Activated CD8-positive, alpha-beta memory T cell treated with anti-CD3 and anti-CD28 coated beads, Interleukin-2, amount 50 U/mL, for 24 hours (primary cell): ENCODE results near the gene PHAF1.

Experiments used
- DNase-seq: peaks from one replicate; pipeline ENCODE4 v3.0.0-alpha.2; 2020; ENCODE audit errors: extremely low read depth

Gene PHAF1

DNA sequence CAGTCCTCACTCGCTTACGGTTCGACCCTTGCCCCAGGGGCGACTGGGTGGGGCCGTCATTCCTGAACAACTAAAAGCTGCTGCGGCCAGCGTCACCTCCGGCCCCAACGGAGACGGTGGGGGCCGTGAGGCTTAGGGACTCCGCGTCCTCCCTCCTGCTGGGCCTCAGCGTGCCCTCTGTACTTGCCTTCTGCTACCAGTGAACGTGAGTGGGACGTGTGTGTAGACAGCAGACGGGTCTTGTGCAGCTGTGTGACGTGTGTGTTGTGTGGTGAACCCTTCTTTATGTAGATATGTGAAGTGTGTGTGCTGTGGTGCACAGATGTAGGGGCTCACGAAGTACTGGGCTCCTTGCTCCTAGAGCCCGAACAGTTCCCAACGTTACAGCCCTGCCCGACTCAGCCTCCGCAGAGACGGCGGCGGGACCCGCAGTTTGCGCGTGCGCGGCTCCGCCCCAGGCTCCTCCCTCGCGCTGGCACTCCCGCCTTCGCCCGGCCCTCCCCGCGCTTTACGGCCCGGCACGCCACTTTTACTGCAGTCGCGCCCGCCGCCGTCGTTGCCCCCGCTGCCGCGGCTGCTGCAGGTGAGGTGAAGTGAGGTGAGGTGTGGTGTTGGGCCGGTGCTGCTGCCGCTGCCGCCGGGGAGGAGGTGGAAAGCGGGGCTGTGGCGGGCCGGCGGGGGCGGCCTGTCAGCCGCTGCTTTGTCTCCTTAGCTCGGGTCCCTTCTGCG is at the start of gene PHAF1:
Gene PHAF1, plus strand, starts transcription at position 535 of the 729 bp plus-strand sequence. CDS start 235 bp downstream, outside the sequence.
- DNase-seq: peak; percentile 84

DNA sequence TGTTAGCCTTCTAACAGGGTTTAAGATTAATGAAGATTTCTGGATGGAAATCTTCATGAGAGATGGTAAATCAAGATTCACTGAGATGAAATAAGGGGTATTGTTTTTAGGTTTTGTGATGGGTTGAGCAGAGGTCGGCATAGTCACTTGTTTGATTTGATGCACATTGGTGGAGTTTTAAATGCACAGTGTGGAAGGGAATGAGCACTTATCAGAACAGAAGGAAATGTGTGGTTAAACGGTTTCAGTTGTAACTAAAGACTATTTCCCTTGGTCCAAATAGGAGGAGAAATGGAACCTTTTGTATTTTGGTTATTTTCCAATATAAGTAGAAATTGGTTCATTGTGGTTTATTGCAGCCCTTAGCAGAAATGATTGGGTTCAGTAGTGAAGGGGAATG is 46.7 kb upstream of the PHAF1 start:
- DNase-seq: no peak

DNA sequence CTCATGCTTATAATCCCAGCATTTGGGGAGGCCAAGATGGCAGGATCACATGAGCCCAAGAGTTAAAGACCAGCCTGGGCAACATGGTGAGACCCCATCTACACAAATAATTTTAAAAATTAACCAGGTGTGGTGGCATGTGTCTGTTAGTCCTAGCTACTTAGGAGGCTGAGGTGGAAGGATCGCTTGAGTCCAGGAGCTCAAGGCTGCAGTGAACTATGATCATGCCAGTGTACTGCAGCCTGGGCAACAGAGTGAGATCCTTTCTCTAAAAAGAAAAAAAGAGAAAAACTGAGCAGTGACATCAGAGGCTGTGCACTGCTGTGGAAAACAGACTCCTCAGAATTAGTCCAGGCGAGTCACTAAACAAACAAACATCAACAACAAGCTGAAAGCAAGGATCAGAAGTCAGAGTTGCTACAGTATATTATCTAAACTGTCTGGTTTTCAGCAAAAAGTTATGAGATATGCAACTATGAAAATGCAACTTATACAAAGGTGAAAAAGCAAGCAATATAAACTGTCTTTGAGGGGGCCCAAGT is 41.5 kb upstream of the PHAF1 start:
- DNase-seq: no peak

DNA sequence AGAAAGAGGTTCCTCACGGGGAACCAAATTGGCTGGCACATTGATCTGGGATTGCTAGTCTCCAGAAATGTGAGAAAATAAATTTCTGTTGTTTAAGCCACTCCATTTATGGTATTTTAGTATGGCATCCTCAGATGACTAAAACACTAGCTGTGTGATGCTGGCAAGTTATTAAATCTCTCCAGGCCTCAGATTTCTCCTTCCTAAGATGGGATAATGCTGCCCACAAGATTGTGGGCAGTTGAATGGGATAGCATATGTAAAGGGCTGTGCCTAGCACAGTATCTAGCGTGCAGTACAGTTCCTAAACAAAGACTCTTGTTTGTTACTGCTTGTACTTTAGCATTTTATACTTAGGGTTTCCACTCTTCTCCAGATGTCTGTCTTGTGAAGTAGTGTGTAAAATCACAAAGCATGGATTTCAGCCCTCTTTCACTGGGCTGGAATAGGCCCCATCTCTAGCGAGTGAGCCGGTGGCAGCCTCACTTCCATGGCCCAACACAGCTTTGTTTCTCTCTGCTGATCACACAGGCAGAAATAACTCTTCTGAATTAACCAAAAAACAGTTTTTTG is 38.2 kb upstream of the PHAF1 start:
- DNase-seq: no peak

DNA sequence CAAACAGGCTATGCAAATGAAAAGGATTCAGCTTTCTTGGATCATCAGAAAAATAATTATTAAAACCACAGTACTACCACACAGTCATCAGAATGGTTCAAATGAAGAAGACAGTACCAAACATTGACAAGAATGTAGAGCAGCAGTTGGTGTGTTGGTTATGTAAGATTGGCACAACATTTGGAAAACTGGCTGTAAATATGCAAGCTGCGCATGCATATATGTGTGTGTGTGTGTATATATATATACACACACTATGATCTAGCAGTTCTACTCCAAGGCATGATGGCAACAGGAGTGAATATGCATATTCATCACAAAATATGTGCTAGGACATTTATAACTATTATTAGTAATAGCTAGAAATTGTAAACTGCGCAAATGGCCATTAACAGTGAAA is 34.4 kb upstream of the PHAF1 start:
- no peak for DNase-seq

DNA sequence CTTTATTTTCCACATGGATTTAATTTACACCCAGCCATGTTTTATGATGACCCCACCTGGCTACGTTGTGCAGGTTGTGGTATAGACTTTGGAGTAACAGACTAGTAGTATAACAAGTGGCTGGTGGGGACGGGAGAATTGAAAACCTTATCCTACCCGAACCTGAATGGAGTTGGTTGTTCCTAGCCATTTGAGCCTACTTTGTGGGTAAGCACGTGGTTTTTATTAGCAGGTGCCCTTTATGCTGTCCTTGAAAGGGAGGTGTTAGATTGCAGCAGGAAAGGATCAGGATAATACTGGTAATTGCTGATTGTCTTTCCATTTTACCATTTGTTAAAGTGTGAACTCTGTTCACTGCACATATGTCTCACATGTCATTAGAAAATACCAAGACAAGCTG is 31.9 kb upstream of the PHAF1 start:
- no peak for DNase-seq

DNA sequence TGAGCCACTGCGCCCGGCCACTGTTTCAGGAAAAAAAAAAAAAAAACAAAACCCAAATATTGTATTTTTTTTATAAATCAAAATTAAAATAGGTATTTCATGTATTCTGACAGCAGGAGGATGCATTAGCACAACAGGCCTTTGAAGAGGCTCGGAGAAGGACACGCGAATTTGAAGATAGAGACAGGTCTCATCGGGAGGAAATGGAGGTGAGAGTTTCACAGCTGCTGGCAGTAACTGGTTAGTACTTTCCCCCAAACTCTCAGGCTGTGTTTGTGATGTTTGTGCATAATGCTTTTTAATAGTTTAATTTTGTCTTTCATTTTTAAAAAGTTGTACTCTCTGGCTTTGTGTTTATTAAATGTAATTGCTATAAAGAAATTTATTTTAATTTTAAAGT is 27.6 kb upstream of the PHAF1 start:
- DNase-seq: no peak

DNA sequence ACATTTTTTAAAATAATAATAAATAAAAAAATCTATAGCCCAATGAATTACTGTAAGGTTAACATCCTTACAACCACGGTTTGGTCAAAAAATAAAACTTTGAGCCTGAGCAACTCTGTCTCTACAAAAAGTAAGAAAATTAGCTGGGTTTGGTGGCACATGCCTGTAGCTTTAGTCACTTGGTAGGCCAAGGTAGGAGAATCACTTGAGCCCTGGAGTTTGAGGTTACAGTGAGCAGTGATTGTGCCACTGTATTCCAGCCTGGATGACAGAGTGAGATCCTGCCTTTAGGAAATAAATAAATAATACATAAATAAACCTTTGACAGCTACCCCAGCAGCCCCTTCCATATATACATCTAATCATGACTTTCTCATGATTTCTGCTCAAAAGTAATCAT is 26.9 kb upstream of the PHAF1 start:
- DNase-seq: no peak

DNA sequence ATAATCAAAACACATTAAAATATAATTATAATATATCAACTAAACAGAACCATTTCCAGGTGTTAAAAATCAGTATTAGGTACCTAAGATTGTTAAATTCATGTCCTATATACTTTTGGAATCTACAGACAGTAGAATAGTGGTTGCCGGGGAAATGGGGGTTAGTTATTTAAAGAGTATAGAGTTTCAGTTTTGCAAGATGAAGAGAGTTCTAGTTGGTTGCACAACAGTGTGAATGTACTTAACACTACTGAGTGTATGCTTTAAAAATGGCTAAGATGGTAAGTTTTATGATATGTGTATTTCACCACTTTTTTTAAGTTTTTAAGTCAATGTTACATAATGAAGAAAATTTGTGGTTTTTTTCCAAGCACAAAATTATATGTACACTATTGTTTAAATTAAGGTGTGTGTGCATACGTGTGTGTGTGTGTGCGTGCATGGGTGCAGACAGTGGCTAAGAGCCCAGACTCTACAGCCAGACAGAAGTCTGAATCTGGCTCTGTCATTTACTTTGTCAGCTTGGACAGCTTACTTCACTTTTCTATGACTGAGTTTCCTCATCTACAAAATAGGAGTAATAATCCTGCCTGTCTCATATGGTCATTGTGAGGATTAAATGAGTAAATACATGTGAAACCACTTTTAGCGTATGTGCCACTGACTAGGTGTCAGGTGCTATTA is 25.3 kb upstream of the PHAF1 start:
- no peak for DNase-seq

DNA sequence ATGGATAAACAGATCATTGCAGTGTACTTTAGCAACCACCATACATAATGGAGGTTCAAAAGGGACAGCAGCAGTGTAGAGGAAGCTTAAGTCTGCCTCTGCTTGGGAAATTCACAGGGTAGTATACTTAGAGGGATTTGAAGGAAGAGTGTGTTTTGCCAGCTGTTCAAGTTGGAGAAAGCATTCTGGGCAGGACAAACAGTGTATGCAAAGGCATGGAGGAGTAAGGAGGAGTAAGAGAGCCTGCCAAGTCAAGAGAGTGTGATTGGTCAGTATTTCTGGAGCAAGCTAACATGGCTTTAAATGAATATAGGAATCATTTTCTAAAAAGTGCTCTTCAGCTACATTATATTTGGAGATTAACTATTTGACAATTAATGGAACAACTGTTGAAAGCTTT is 22.9 kb upstream of the PHAF1 start:
- DNase-seq: no peak

DNA sequence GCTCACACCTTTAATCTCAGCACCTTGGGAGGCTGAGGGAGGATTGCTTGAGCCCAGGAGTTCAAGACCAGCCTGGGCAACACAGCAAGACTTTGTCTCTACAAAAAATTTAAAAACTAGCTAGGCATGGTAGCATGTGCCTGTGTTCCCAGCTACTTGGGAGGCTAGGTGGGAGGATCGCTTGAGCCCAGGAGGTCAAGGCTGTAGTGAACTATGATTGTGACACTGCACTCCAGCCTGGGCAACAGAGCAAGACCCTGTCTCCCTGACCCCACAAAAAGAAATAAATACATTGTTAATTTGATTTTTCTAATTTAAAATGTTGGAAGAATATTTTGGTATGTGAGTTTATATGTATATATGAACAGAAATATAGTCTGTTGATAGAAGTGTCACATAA is 22.4 kb upstream of the PHAF1 start:
- no peak for DNase-seq

DNA sequence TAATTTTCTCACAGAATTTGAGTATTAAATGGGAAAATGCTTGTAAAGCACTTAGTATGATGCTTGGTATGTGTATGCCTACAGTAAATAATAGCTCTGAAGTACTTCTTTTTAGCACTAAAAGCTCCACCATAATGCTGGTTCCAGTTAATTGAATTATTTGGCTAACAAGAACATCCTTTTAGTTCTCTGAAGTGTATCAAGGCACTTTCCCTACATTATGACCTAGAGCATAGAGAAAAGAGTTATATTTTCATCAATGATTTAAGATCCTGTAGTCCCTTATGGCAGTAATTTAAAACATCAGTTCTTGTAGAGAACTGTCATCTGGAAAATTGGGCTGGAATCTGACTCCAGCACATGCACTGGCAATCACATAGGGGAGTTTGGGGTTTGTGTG is 21.9 kb upstream of the PHAF1 start:
- no peak for DNase-seq

DNA sequence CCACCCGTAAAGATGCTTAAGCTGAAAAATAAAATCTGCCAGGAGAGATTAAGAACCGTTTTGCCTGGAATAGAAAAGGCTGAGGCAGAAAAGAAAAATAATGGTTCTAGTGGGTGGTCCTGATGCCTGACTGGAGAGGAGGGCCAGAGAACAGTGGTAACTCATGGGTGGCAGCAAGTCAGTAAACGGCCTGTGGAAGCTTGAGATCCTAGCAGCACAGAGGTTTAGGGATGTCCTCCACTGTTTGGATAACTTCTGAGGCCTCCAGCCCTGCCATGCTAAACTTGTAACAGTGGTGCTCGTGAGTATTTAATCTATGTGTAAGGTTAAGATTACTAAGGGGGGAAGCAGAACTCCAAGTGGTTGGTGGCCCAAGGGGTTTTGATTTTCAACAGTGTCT is 21.2 kb upstream of the PHAF1 start:
- no peak for DNase-seq

DNA sequence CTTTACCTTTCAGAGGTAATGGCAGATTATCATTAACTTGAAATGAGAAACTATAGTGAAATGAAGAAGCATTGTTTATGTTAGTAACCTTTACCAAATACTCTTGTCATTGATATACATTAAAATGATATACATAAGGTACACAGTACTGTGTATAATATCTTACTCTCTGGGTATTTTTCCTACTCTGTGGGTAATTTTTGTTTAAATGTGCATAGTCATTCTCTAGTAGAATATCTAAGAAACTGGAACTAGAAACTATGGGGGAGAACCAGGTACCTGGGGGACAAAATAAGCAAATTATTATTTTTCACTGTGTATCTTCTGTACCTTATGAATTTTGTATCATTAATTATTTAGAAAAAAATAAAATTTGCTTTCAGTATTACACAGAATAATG is 20.6 kb upstream of the PHAF1 start:
- no peak for DNase-seq

DNA sequence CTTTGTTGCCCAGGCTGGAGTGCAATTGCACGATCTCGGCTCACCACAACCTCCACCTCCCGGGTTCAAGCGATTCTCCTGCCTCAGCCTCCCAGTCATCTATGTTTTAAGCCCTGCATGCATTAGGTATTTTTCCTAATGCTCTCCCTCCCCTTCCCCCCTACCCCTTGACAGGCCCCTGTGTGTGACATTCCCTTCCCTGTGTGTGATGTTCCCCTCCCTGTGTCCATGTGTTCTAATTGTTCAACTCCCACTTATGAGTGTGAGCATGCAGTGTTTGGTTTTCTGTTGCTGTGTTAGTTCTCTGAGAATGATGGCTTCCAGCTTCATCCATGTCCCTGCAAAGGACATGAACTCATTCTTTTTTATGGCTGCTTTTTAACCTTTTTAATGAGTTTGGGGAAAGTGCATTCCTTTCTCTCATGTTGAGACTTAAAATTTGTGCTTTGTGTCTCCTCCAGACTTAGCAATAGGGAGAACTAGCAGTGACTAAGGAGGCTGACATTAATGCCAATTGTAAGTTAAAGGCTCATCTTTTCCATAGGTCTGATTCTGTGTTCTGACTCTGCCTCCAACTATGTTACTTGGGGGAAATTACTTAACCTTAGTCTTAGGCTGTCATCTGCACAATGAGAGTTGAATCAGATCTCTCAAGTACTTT is 17.7 kb upstream of the PHAF1 start:
- DNase-seq: no peak

DNA sequence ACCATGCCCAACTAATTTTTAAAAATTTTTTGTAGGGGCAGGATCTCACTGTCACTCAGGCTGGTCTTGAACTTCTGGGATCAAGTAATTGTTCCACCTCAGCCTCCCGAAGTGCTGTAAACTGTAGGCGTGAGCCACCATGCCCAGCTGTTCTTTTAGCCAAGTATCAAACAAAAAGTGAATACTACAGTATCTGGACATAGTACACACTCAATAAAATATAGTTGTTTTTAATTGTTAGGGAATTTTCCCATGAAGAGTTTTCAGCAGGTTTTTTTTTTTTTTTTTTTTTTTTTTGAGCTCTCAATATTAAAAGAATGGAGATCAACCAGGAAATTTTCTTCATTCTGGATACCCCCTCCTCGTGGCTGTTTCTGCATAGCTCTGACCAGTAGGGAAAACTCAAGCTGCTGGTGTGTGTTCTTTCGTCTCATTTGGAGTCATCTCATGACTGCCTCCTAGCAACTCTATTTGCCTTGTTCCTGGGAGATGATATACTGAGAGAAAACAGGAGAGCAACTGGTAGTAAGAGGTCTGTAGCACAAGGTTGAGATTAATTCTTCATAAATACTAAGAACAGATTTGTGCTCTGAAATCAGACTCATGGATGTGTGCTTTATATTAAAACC is 16.5 kb upstream of the PHAF1 start:
- DNase-seq: no peak

DNA sequence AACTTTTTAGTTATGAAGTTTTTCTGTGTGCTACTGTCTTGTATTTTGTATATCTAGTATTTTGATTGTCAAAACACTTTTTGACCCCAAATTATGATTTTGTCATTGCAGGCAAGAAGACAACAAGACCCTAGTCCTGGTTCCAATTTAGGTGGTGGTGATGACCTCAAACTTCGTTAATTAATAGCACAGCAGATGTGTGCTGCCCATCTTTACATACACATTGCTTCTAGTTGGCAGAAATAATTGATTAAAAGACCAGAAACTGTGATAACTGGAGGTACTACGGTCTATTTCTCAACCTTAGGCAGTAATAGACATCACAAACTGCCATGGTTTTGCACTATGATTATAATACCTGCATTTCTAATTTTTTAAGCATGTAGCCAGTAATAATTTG is 11.1 kb upstream of the PHAF1 start:
- no peak for DNase-seq

DNA sequence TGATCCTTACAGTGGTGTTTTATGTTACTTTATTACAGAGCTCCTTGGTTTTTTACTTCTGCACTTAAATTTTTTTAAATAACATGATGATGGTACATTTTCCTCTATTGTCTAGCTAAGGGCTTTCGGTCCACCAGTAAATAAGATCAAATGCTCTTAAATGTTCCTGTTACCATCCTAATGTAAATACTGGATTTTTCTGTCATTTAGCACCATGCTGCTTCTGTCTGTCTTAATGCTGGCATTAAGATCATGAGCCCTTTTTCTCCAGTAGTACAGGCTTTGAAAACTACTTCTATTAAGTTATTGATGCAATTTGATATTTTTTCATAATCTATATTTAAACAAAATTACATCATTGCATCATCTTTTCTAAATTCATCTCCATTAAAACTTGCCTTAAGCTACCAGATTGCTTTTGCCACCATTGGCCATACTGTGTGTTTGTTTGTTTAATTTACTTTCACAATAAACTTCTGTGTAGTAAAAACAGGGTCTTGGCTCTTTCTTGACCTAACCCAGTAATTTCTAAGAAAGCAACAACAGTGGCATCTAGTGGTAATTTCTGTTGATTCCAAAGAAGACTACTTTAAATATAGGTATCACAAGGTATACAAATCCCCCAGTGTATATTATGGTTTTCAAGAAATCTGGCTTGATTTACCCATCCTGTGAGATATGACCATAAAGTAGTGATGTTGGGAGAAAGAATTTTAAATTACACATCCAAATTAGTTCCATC is 9.0 kb upstream of the PHAF1 start:
- DNase-seq: no peak

DNA sequence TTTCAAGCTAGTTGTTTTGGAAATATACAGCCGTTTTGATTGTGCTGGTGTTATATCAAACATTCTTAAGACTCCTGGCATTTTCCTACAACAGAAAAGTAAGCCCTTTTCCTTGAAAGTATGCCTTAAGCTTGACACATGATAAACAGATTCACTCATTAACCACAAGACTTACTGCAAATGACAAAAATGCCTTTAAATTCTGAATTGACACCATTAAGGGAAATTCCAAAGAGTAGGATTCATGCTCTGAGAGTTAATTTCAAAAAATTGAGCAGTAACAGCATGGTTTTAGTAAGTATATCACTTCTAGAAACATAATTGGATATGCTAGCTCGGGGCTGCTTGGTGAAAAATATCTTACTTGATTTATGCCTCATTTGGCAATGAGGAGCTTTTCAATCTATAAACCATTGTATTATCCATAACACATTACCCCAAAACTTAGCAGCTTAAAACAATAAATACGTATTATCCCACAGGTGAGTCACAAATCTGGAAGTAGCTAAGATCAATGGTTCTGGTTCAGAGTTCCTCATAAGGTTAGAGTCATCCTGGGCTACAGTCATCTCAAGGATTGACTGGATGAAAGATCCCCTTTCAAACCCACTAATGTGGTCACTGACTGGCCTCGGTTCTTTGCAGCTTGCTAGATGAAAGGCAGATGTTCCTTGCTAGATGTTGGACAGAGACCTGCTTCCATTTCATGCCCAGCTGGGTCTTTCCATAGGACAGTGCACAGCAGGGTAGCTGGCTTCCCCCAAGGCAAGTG is 8.2 kb upstream of the PHAF1 start:
- no peak for DNase-seq

DNA sequence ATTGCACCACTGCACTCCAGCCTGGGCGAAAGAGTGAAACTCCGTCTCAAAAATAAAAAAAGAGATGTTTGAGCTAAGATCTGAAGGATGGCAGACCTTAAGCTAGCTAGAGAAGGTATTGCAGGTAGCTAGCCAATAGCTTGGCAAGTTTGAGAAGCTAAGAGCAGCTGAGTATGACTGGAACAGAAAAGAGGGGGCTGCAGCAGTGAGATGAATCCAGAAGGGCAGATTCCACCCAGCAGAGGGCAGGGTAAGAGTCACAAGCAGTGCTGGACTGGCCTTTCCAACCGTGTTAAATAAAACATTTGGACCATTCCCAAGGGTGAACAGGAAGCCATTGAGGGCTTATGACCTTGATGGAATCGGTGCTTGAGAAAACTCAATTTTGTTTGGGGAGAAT is 5.7 kb upstream of the PHAF1 start:
- DNase-seq: no peak

DNA sequence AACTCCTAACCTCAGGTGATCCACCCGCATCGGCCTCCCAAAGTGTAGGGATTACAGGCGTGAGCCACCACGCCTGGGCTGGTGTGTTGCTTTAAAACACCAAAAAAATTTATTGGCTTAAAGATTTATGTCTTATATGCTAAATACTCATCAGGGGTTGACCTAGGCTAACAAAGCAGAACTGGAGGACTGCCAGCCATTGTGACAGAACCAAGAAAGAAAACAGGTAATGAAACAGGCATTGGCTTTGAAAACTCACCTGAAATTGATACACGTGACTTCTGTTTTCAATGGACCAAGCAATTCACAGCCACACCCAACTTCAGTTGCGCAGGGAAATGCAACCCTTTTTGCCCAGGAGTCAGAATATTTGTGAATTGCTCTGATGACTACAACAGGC is 4.9 kb upstream of the PHAF1 start:
- DNase-seq: no peak
